ENCODE measurements around the gene PTPRT. TPM values are rescaled to one million over a fixed set of nuclear protein-coding genes. Genes with fewer than 3 reads are reported as not detected.

Gene PTPRT
- total and polyA plus RNA-seq, 7 donors: under 0.01 to 0.09 (median 0.03) TPM; not detected in 1

- Histone ChIP-seq H3K27me3 (ENCODE audit: insufficient read depth in 3 of 3, low read length in 2 of 3) (no peaks in the 10 kb centered on the region), H3K36me3 (ENCODE audit: insufficient read depth in 1 of 2, low read depth in 1 of 2) (no peaks in the 10 kb centered on the region), H3K9me3 (no peaks in the 10 kb centered on the region), H3K27ac (no peak overlapping the region), H3K4me3 (no peak overlapping the region), H3K4me1 (no peaks in the 10 kb centered on the region)
- WGBS, 3 donors: 12 to 27% (median 19%) methylated on average over 6 of the region's 6 CpGs
- no peak for ATAC-seq
- intact Hi-C loops (cut with DNase I): no loop called here
- DNase-seq: no peak
- no peak for TF ChIP-seq CTCF (IDR thresholded peaks at IDR 0.05)
Measured at GRCh38 chr20:43161716-43162115, 28.0 kb downstream of the PTPRT start.

- H3K27me3 ChIP-seq (ENCODE audit: insufficient read depth in 3 of 3, low read length in 2 of 3): no peaks in the 10 kb centered on the region
- H3K27ac ChIP-seq: no peak overlapping the region
- no peak overlapping the region for H3K4me3 ChIP-seq
- no peak for DNase-seq
- no peak for TF ChIP-seq CTCF (IDR thresholded peaks at IDR 0.05)
- ATAC-seq: no peak
- H3K9me3 ChIP-seq: no peaks in the 10 kb centered on the region
- H3K4me1 ChIP-seq: no peaks in the 10 kb centered on the region
- intact Hi-C loops (cut with DNase I): no loop called here
- H3K36me3 ChIP-seq (ENCODE audit: insufficient read depth in 1 of 2, low read depth in 1 of 2): no peaks in the 10 kb centered on the region
- WGBS, 3 donors: 37 to 41% (median 40%) methylated on average over 6 of the region's 6 CpGs
Measured at GRCh38 chr20:43160941-43161340, 28.8 kb downstream of the PTPRT start.

GRCh38 chr20:43159994-43160393 is 29.7 kb downstream of the PTPRT start:
- no peak overlapping the region for H3K4me3 ChIP-seq
- H3K36me3 ChIP-seq (ENCODE audit: insufficient read depth in 1 of 2, low read depth in 1 of 2): no peaks in the 10 kb centered on the region
- no peak for TF ChIP-seq CTCF (IDR thresholded peaks at IDR 0.05)
- 68 to 70% (median 69%) methylated on average over 9 of the region's 9 CpGs for WGBS, 3 donors
- H3K4me1 ChIP-seq: no peaks in the 10 kb centered on the region
- intact Hi-C loops (cut with DNase I): no loop called here
- no peak for ATAC-seq
- no peaks in the 10 kb centered on the region for H3K27me3 ChIP-seq (ENCODE audit: insufficient read depth in 3 of 3, low read length in 2 of 3)
- H3K27ac ChIP-seq: no peak overlapping the region
- no peaks in the 10 kb centered on the region for H3K9me3 ChIP-seq
- no peak for DNase-seq

- H3K36me3 ChIP-seq (ENCODE audit: insufficient read depth in 1 of 2, low read depth in 1 of 2): no peaks in the 10 kb centered on the region
- no peaks in the 10 kb centered on the region for H3K27me3 ChIP-seq (ENCODE audit: insufficient read depth in 3 of 3, low read length in 2 of 3)
- H3K9me3 ChIP-seq: no peaks in the 10 kb centered on the region
- DNase-seq (no peak), ATAC-seq (no peak)
- whole genome bisulfite sequencing, 3 donors: 60 to 68% (median 63%) methylated on average over 4 of the region's 4 CpGs
- no peak for TF ChIP-seq CTCF (IDR thresholded peaks at IDR 0.05)
- no peaks in the 10 kb centered on the region for H3K4me1 ChIP-seq
- H3K27ac ChIP-seq: no peak overlapping the region
- H3K4me3 ChIP-seq: no peak overlapping the region
- intact Hi-C loops (cut with DNase I): no loop called here
Measured at GRCh38 chr20:43155366-43156100, 34.2 kb downstream of the PTPRT start.

- TF ChIP-seq CTCF (IDR thresholded peaks at IDR 0.05): no peak
- H3K27ac ChIP-seq: no peak overlapping the region
- WGBS, 3 donors: 37 to 61% (median 53%) methylated on average over 2 of the region's 2 CpGs
Measured at GRCh38 chr20:43151901-43152300, 37.8 kb downstream of the PTPRT start.

More at GRCh38 chr20:43151901-43152300, 37.8 kb downstream of the PTPRT start:
- intact Hi-C loops (cut with DNase I): no loop called here
- no peaks in the 10 kb centered on the region for H3K4me1 ChIP-seq
- no peak overlapping the region for H3K4me3 ChIP-seq
- ATAC-seq: no peak
- no peaks in the 10 kb centered on the region for H3K27me3 ChIP-seq (ENCODE audit: insufficient read depth in 3 of 3, low read length in 2 of 3)
- H3K9me3 ChIP-seq: no peaks in the 10 kb centered on the region
- no peaks in the 10 kb centered on the region for H3K36me3 ChIP-seq (ENCODE audit: insufficient read depth in 1 of 2, low read depth in 1 of 2)
- no peak for DNase-seq
